Activated CD8-positive, alpha-beta T cell treated with anti-CD3 and anti-CD28 coated beads for 36 hours (primary cell): ENCODE results near the gene ZNF101. TPM values are rescaled to one million over a fixed set of nuclear protein-coding genes. Genes with fewer than 3 reads are reported as not detected.

ENCODE experiments used
- ATAC-seq: fragments of 200-7000 bp; cut with Tn5 transposase; one replicate; pipeline ENCODE4 v1.10.0; 2021; ENCODE audit warnings: mild to moderate bottlenecking, moderate library complexity
- CTCF ChIA-PET: fragments of 350-600 bp; sonication (Branson Sonifier 250); formaldehyde crosslinking; loops from one replicate; lab custom pipeline; 2021; ENCODE audit warnings: antibody characterized with exemption; lab: Charles Lee
- POLR2A ChIA-PET: fragments of 350-600 bp; sonication (Branson Sonifier 250); formaldehyde crosslinking; loops from one replicate; lab custom pipeline; 2021; ENCODE audit warnings: antibody characterized with exemption; lab: Charles Lee
- DNase-seq: peaks from one replicate; pipeline ENCODE4 v3.0.0-alpha.2; 2020
- H3K27ac Mint-ChIP-seq: one replicate; pipeline ENCODE4 v1.8.0; 2021; ENCODE audit warnings: mild to moderate bottlenecking, mixed read lengths
- H3K27me3 Mint-ChIP-seq: one replicate; pipeline ENCODE4 v1.8.0; 2021; ENCODE audit warnings: mixed read lengths
- H3K36me3 Mint-ChIP-seq: one replicate; pipeline ENCODE4 v1.8.0; 2021; ENCODE audit warnings: low read depth, mixed read lengths
- H3K4me1 Mint-ChIP-seq: one replicate; pipeline ENCODE4 v1.8.0; 2021; ENCODE audit warnings: low read depth, mixed read lengths
- H3K4me3 Mint-ChIP-seq: one replicate; pipeline ENCODE4 v1.8.0; 2021; ENCODE audit warnings: mild to moderate bottlenecking, moderate library complexity, mixed read lengths
- H3K9me3 Mint-ChIP-seq: one replicate; pipeline ENCODE4 v1.8.0; 2021; ENCODE audit warnings: mixed read lengths
- CTCF ChIP-seq: fragments of 200-600 bp; IDR thresholded peaks from one replicate; pipeline ENCODE4 v1.8.0; 2022; ENCODE audit warnings: antibody characterized with exemption, mild to moderate bottlenecking
- intact Hi-C: fragments of 100-400 bp; cut with micrococcal nuclease; formaldehyde crosslinking; loops from one replicate; pipeline ENCODE4 v1.10.0; 2022
- total RNA-seq, 2 experiments: library from RNA; stranded (reverse); gene quantifications; one replicate each; pipeline ENCODE4 v1.2.3, GENCODE V29; 2021

The ZNF101 gene
- total RNA-seq, 2 experiments from 2014 or later = 82.5 to 85.2 TPM

- no peaks in the 10 kb centered on the region for H3K27me3 Mint-ChIP-seq
- peaks cover 30% of the 10 kb centered on the region for H3K36me3 Mint-ChIP-seq
- no peak for DNase-seq
- H3K4me3 Mint-ChIP-seq = no peak overlapping the region
- no peak overlapping the region for H3K27ac Mint-ChIP-seq
- ATAC-seq = no peak
- peaks cover 7% of the 10 kb centered on the region for H3K4me1 Mint-ChIP-seq
- ChIA-PET POLR2A (interaction anchor here (0.6 to 1.6 kb wide), 2 partner anchors 110 to 280 kb away, joined by 3 read pairs; no protein-coding TSS in a partner anchor), CTCF (interaction anchor here (2.3 to 2.5 kb wide), 2 partner anchors 91 to 113 kb away, joined by 5 to 51 read pairs; no protein-coding TSS in a partner anchor)
- intact Hi-C loops = no loop called here
- TF ChIP-seq CTCF = no peak
- no peaks in the 10 kb centered on the region for H3K9me3 Mint-ChIP-seq
Measured at GRCh38 chr19:19645233-19645870, 23.3 kb upstream of the ZNF101 start.

GRCh38 chr19:19647037-19647835 is 21.4 kb upstream of the ZNF101 start:
- H3K4me3 Mint-ChIP-seq = no peak overlapping the region
- peaks cover 2% of the 10 kb centered on the region for H3K4me1 Mint-ChIP-seq
- intact Hi-C loops = no loop called here
- H3K27ac Mint-ChIP-seq = no peak overlapping the region
- no peak for DNase-seq
- no peaks in the 10 kb centered on the region for H3K27me3 Mint-ChIP-seq
- ATAC-seq = no peak
- H3K9me3 Mint-ChIP-seq = no peaks in the 10 kb centered on the region
- CTCF ChIA-PET = interaction anchor here (1.0 to 2.3 kb wide), 2 partner anchors 93 to 115 kb away, joined by 3 to 5 read pairs; no protein-coding TSS in a partner anchor
- H3K36me3 Mint-ChIP-seq = peaks cover 33% of the 10 kb centered on the region
- no peak for TF ChIP-seq CTCF
- POLR2A ChIA-PET = interaction anchor here (1.0 kb wide), 1 partner anchor 21 kb away, joined by 3 read pairs; the partner anchor contains the start of gene ZNF101

GRCh38 chr19:19649155-19649554 is 19.5 kb upstream of the ZNF101 start:
- peaks cover 35% of the 10 kb centered on the region for H3K36me3 Mint-ChIP-seq
- DNase-seq (no peak), ATAC-seq (no peak)
- no peaks in the 10 kb centered on the region for H3K27me3 Mint-ChIP-seq
- no peaks in the 10 kb centered on the region for H3K9me3 Mint-ChIP-seq
- ChIA-PET CTCF (interaction anchor here (0.9 kb wide), 1 partner anchor 95 kb away, joined by 3 read pairs; no protein-coding TSS in a partner anchor), POLR2A (interaction anchor here (0.6 to 0.7 kb wide), 2 partner anchors 45 to 105 kb away, joined by 3 read pairs; no protein-coding TSS in a partner anchor)
- H3K27ac Mint-ChIP-seq = peak overlapping the region; percentile 69
- TF ChIP-seq CTCF = no peak
- no peaks in the 10 kb centered on the region for H3K4me1 Mint-ChIP-seq
- H3K4me3 Mint-ChIP-seq = no peak overlapping the region
- intact Hi-C loops = no loop called here

GRCh38 chr19:19649580-19649995 is 19.1 kb upstream of the ZNF101 start:
- POLR2A ChIA-PET = no interaction called here
- no peak for TF ChIP-seq CTCF
- Mint-ChIP-seq H3K4me3 (no peak overlapping the region), H3K27ac (peak overlapping the region; percentile 69), H3K9me3 (no peaks in the 10 kb centered on the region), H3K36me3 (peaks cover 38% of the 10 kb centered on the region), H3K27me3 (no peaks in the 10 kb centered on the region), H3K4me1 (no peaks in the 10 kb centered on the region)
- no peak for ATAC-seq
- intact Hi-C loops = no loop called here
- CTCF ChIA-PET = interaction anchor here (0.9 to 2.0 kb wide), 2 partner anchors 95 to 118 kb away, joined by 3 to 12 read pairs; no protein-coding TSS in a partner anchor
- no peak for DNase-seq
